Duodenal mucosa (tissue), 2 donors: ENCODE results near the gene ATP4B.

Experiments used
- H3K27ac ChIP-seq: one replicate; pipeline ENCODE4 v1.7.0; 2013; ENCODE audit warnings: low read depth, low read length
- H3K27me3 ChIP-seq, 2 donors: one replicate each; pipeline ENCODE4 v1.7.0; 2013; ENCODE audit warnings: low read length in 2 of 2, control low read depth in 1 of 2; ENCODE audit not compliant: insufficient read depth in 2 of 2, control insufficient read depth in 1 of 2
- H3K36me3 ChIP-seq, 2 donors: one replicate each; pipeline ENCODE4 v1.7.0; 2013; ENCODE audit warnings: low read length in 2 of 2, control low read depth in 1 of 2; ENCODE audit not compliant: insufficient read depth in 2 of 2, control insufficient read depth in 1 of 2
- H3K4me1 ChIP-seq, 2 donors: one replicate each; pipeline ENCODE4 v1.7.0; 2013; ENCODE audit warnings: low read length in 2 of 2, control low read depth in 1 of 2; ENCODE audit not compliant: insufficient read depth in 2 of 2, control insufficient read depth in 1 of 2
- H3K4me3 ChIP-seq, 2 donors: one replicate each; pipeline ENCODE4 v1.7.0; 2013; ENCODE audit warnings: low read length in 2 of 2, low read depth in 1 of 2
- H3K9ac ChIP-seq, 2 donors: one replicate each; pipeline ENCODE4 v1.7.0; 2013; ENCODE audit warnings: low read length in 2 of 2, low read depth in 1 of 2
- H3K9me3 ChIP-seq, 2 donors: one replicate each; pipeline ENCODE4 v1.7.0; 2013; ENCODE audit warnings: low read length in 2 of 2, control low read depth in 1 of 2; ENCODE audit not compliant: control insufficient read depth in 1 of 2

Gene ATP4B

DNA sequence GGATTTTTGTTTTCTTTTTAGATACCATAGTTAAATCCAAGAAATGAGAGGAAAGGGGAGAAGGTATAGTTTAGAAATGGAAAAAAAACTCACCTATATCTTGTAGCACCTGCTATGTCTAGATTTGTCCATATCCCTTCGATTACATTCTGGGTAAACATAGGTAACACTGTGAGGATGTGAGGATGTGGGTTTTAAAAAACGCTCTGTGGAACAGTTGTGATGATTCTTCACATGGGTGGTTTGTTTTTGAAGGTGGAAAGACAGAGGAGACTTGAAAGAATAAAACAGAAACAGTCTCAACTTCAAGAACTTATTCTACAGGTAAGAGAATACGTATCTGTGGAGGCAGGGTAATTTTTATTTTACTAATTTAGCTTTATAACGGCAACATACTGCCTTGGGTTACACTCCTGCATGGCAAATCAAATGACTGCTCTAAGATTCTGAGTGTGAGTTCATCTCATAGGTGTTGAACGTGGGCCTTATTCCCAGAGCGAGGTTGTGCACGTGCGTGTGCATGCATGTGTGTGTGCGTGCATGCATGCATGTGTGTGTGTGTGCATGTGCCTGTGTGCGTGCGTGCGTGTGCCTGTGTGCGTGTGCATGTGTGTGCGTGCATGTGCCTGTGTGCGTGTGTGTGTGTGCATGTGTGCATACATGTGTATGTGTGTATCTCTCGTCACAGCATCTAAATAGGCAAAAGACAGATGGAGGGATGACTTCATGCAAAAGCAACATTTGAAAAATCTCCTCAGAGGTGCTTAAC is 23.5 kb downstream of the ATP4B start:
- H3K9me3 ChIP-seq = no peaks in the 10 kb centered on the region
- peaks cover 55 to 92% of the 10 kb centered on the region in 2 donors for H3K36me3 ChIP-seq
- H3K4me1 ChIP-seq = no peaks in the 10 kb centered on the region
- no peaks in the 10 kb centered on the region for H3K27me3 ChIP-seq
- no peak overlapping the region for H3K4me3 ChIP-seq
- H3K9ac ChIP-seq = no peak overlapping the region
- no peak overlapping the region for H3K27ac ChIP-seq

DNA sequence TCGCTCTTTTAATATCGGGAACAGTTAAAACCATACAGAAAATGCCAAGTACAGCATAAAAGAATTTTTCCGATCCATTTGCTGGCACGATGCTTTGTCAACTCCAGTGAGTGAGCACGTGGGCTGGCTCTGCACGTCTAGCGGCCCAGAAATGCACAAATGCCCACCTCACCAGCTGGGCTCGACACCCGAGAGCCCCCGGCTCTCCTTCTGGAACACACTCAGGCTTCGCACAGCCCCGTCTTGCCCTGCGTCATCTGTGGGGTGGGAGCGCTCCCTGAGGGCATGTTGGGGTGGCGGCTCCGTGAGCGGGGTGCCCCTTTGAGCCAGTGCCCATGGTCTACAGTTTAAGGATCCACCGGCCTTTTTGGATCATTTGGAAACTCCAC is 24.5 kb downstream of the ATP4B start:
- peaks cover 48 to 93% of the 10 kb centered on the region in 2 donors for H3K36me3 ChIP-seq
- no peaks in the 10 kb centered on the region for H3K9me3 ChIP-seq
- H3K4me3 ChIP-seq = no peak overlapping the region
- H3K27ac ChIP-seq = no peak overlapping the region
- H3K4me1 ChIP-seq = no peaks in the 10 kb centered on the region
- no peaks in the 10 kb centered on the region for H3K27me3 ChIP-seq
- H3K9ac ChIP-seq = no peak overlapping the region

DNA sequence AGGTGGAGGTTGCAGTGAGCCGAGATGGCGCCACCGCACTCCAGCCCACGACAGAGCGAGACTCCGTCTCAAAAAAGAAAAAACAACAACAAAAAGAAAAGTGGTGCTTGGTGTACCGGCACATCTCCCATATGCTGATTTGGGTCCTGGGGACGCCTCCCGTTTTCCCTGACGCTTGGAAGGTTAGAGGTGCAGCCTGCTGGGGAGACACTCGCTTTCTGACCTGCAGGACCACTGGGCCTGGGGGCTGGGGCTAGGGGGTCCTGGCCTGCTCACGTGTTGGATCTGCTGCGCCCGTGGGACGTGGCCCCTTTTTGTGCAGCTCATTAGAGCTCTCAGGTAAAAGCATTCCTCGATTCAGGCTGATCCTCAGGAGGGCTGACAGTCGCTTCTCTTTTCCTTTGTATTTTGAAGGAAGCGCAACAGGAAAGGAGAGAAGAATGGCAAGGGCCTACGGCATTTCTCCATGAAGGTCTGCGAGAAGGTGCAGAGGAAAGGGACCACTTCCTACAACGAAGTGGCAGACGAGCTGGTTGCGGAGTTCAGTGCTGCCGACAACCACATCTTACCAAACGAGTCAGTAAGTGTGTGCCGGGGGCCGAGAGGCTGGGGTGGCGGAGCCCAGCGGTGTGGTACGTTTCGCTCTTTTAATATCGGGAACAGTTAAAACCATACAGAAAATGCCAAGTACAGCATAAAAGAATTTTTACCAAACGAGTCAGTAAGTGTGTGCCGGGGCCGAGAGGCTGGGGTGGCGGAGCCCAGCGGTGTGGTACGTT is 25.1 kb downstream of the ATP4B start:
- H3K36me3 ChIP-seq = peaks cover 43 to 91% of the 10 kb centered on the region in 2 donors

DNA sequence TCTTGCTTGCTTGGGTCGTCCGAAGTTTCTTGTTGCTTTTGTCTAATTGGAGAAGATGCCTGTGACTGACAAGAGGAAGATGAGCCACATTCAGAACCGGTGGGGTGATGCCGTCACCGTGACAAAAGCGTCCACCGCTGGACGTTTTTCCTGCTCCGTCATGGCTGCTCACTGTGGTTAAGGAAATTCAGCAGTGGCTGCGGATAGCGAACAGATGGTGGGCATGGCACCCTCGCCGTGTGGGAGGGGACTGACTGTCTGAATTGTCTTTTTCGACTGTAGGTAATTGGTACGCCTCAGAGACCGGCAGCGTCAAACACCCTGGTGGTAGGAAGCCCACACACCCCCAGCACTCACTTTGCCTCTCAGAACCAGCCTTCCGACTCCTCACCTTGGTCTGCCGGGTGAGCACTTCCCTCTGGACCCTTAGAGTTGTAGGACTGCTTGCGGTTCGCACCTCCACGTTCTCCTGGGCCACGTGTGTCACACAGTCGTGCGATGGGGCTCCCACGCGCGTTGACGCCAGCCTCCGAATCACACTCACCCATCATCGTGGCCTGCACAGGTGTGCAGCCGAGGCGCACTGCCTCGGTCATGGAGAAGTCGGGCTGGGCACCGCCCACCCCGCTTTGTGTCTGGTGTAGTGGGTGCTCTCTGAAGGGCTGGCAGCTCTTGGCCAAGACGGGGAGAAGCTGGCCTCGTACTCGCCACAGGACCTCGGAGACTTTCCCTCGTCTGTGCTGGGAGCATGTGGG is 26.5 kb downstream of the ATP4B start:
- Histone ChIP-seq H3K9ac (no peak overlapping the region), H3K4me1 (no peaks in the 10 kb centered on the region), H3K4me3 (no peak overlapping the region), H3K36me3 (peaks cover 29 to 83% of the 10 kb centered on the region in 2 donors), H3K9me3 (no peaks in the 10 kb centered on the region), H3K27me3 (no peaks in the 10 kb centered on the region), H3K27ac (no peak overlapping the region)

More for the DNA sequence above, 25.1 kb downstream of the ATP4B start:
- Histone ChIP-seq H3K4me3 (no peak overlapping the region), H3K4me1 (no peaks in the 10 kb centered on the region), H3K27ac (no peak overlapping the region), H3K9ac (no peak overlapping the region), H3K27me3 (no peaks in the 10 kb centered on the region), H3K9me3 (no peaks in the 10 kb centered on the region)

DNA sequence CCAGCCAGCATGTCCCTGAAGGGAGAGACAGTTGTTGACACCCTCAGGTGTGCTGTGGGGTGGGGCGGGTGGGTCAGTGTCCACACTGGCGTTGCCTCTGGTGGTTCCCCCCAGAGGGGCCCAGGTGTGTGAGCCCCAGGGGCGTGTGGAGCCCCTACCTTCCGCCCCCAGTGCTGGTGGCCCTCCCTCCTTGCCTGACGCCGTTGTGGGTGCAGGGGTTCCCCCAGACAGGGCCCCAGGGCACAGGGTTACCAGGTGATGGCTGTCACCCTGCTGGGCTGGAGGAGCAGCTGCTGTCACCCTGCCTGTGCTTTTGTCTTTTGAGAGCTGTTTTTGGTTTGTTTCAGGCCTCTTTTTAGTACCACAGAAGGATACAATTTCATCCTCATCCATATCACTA is 27.2 kb downstream of the ATP4B start:
- no peaks in the 10 kb centered on the region for H3K27me3 ChIP-seq
- no peak overlapping the region for H3K27ac ChIP-seq
- H3K4me1 ChIP-seq = no peaks in the 10 kb centered on the region
- no peak overlapping the region for H3K4me3 ChIP-seq
- no peak overlapping the region for H3K9ac ChIP-seq
- H3K36me3 ChIP-seq = peaks cover 24 to 76% of the 10 kb centered on the region in 2 donors
- H3K9me3 ChIP-seq = no peaks in the 10 kb centered on the region

DNA sequence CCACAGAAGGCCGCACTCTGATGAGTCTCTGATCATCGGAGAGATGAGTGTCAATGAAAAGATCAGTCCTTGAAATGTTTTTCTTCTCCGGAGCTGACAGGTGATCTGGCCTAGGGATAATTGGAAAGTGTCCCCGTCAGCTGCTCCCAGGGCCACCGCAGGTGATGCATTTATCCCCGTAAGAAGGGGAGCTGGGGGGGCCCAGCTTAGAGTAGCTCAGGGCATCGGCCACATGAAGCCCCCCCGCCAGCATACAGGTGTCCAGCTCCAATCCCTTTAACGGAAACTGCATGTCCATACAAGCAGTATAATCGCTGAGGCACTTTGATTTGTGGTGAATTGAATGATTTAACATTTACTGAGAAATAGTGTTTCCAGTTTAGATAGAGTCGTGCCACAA is 27.7 kb downstream of the ATP4B start:
- Histone ChIP-seq H3K36me3 (peaks cover 24 to 71% of the 10 kb centered on the region in 2 donors), H3K27ac (no peak overlapping the region), H3K9ac (no peak overlapping the region)

DNA sequence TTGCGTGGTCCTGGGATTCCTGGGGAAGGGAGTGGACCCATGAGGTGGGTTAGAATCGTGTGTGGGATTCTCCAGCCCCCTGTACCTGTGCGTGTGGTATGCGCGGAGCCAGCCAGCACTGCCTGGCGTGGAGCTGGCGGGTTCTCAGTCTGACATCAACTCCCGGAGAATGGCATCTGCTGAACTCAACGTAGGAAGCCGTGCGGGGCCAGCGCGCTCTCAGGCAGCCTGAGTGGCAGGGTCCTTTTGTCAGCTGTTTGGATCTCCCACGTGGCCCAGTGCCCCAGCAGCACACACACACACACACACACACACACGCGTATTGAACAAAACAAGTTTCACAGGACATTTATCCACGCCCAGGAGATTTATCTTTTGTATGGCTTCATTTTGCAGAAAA is 28.1 kb downstream of the ATP4B start:
- Histone ChIP-seq H3K9ac (no peak overlapping the region), H3K9me3 (no peaks in the 10 kb centered on the region), H3K27me3 (no peaks in the 10 kb centered on the region), H3K4me3 (no peak overlapping the region), H3K36me3 (peaks cover 23 to 70% of the 10 kb centered on the region in 2 donors), H3K4me1 (no peaks in the 10 kb centered on the region), H3K27ac (no peak overlapping the region)

More for the DNA sequence above, 27.7 kb downstream of the ATP4B start:
- H3K4me3 ChIP-seq = no peak overlapping the region
- no peaks in the 10 kb centered on the region for H3K9me3 ChIP-seq
- H3K27me3 ChIP-seq = no peaks in the 10 kb centered on the region
- H3K4me1 ChIP-seq = no peaks in the 10 kb centered on the region

DNA sequence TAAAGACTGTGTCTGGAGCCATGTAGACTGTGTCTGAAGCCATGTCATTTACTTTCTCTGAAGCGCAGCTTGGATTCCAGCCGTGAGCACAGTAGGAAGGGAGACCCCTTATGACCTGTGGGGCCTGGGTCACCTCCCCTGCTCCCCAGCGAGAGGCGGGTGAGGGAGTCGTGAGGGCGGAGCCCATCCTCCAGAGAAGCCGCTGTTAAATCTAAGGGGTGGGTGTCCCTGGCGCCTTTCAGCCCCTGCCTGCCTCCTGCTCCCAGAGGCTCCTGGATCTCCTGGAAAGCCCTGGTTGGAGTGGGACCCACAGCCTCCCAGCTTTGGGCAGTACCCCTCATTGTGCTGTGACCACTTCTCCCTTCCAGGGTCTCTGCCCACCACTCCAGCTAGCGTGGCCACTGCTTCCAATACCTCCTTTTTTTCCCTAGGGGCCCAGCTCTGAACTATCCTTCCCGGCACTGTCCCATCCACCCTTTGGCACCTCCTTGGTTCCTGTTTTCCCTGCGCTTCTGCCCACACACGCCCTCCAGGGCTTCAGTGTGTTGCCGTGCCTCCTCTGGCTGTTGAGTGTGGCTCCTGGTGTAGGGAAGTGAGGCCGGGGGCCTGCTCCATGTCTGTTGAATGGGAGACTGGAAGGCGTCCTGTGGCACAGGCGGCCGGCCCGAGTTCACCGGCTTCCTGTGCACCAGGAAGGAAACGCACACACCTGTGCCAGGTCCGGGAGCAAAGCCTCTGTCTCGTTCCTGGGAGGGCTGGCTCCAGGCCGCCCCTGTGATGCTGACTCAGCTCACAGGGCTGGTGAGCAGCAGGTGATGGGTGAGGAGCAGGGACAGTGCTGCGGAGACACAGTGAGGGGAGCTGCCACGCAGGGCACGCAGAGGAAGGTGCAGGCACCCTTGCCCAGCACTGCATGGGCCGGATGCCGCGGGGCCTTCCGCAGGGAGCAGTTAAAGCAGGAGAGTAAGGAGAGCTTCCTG is 29.4 kb downstream of the ATP4B start:
- Histone ChIP-seq H3K4me3 (no peak overlapping the region), H3K36me3 (peaks cover 12 to 68% of the 10 kb centered on the region in 2 donors), H3K27me3 (no peaks in the 10 kb centered on the region), H3K9me3 (no peaks in the 10 kb centered on the region), H3K4me1 (no peaks in the 10 kb centered on the region), H3K27ac (no peak overlapping the region), H3K9ac (no peak overlapping the region)

DNA sequence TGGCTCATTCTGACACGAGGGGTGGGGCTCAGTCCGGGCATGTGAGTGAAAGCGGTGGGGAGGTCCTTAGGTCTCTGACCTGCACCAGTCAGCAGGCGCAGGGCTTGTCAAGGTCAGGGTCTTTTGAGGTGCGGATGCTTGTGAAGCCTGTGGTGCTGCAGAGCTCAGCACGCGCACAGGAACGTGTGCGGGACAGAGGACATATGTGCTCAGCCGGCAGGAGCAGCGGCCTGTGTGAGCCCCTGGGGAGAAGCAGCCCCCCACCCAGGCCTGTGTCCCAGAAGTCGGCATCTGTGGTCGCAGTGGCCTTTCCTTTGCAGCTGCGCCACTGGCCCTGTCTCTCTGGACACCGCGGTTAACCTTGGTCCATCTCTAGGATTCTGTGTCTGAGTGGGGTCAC is 30.9 kb downstream of the ATP4B start:
- no peak overlapping the region for H3K27ac ChIP-seq
- no peaks in the 10 kb centered on the region for H3K27me3 ChIP-seq
- H3K4me1 ChIP-seq = no peaks in the 10 kb centered on the region
- no peak overlapping the region for H3K4me3 ChIP-seq
- no peak overlapping the region for H3K9ac ChIP-seq
- H3K36me3 ChIP-seq = peaks cover 5 to 68% of the 10 kb centered on the region in 2 donors
- H3K9me3 ChIP-seq = no peaks in the 10 kb centered on the region
